ENCODE data around the gene NT5C3B.
"Not testable (repeated sequence)": the region's sequence is repeated elsewhere in the genome, so short reads cannot be mapped to it uniquely, and the experiment has no call there.

The NT5C3B gene

GRCh38 chr17:41868568-41868967, 32.5 kb upstream of the NT5C3B start:
- Histone ChIP-seq H3K36me3 (ENCODE audit: control insufficient read depth in 1 of 2, insufficient read depth in 2 of 2, low read length in 2 of 2) (peaks cover 37 to 61% of the 10 kb centered on the region in 2 donors), H3K27ac (ENCODE audit: low read depth, low read length) (no peak overlapping the region)

GRCh38 chr17:41865596-41865893, 29.5 kb upstream of the NT5C3B start:
- Histone ChIP-seq H3K9ac (ENCODE audit: low read depth in 1 of 2, low read length in 2 of 2) (peak overlapping the region; percentile 58 to 90), H3K9me3 (ENCODE audit: control insufficient read depth in 1 of 2, low read length in 2 of 2) (no peaks in the 10 kb centered on the region), H3K4me3 (ENCODE audit: low read depth in 1 of 2, low read length in 2 of 2) (peak overlapping the region; percentile 84 to 95), H3K4me1 (ENCODE audit: control insufficient read depth in 1 of 2, insufficient read depth in 2 of 2, low read length in 2 of 2) (peaks cover 19 to 21% of the 10 kb centered on the region in 2 donors), H3K27me3 (ENCODE audit: control insufficient read depth in 1 of 2, insufficient read depth in 2 of 2, low read length in 2 of 2) (no peaks in the 10 kb centered on the region), H3K36me3 (ENCODE audit: control insufficient read depth in 1 of 2, insufficient read depth in 2 of 2, low read length in 2 of 2) (peaks cover 20 to 35% of the 10 kb centered on the region in 2 donors), H3K27ac (ENCODE audit: low read depth, low read length) (no peak overlapping the region)

More at GRCh38 chr17:41868568-41868967, 32.5 kb upstream of the NT5C3B start:
- Histone ChIP-seq H3K9me3 (ENCODE audit: control insufficient read depth in 1 of 2, low read length in 2 of 2) (no peaks in the 10 kb centered on the region), H3K4me3 (ENCODE audit: low read depth in 1 of 2, low read length in 2 of 2) (no peak overlapping the region), H3K9ac (ENCODE audit: low read depth in 1 of 2, low read length in 2 of 2) (no peak overlapping the region), H3K27me3 (ENCODE audit: control insufficient read depth in 1 of 2, insufficient read depth in 2 of 2, low read length in 2 of 2) (no peaks in the 10 kb centered on the region), H3K4me1 (ENCODE audit: control insufficient read depth in 1 of 2, insufficient read depth in 2 of 2, low read length in 2 of 2) (peaks cover 10 to 13% of the 10 kb centered on the region in 2 donors)

GRCh38 chr17:41864836-41865595, 29.0 kb upstream of the NT5C3B start, which contains the start of gene KLHL11:
TSS of gene KLHL11 (minus strand) at chr17:41865423. CDS start at chr17:41865370, 53 bp downstream.
- H3K27ac ChIP-seq (ENCODE audit: low read depth, low read length), result peak within 1 kb of the TSS; percentile 75
- H3K9me3 ChIP-seq (ENCODE audit: control insufficient read depth in 1 of 2, low read length in 2 of 2), result no peaks in the 10 kb centered on the region
- H3K4me3 ChIP-seq (ENCODE audit: low read depth in 1 of 2, low read length in 2 of 2), result peak within 1 kb of the TSS; percentile 84 to 95
- H3K27me3 ChIP-seq (ENCODE audit: control insufficient read depth in 1 of 2, insufficient read depth in 2 of 2, low read length in 2 of 2), result no peaks in the 10 kb centered on the region
- H3K36me3 ChIP-seq (ENCODE audit: control insufficient read depth in 1 of 2, insufficient read depth in 2 of 2, low read length in 2 of 2), result peaks cover 15 to 29% of the 10 kb centered on the region in 2 donors
- peak within 1 kb of the TSS; percentile 90 to 94 for H3K9ac ChIP-seq (ENCODE audit: low read depth in 1 of 2, low read length in 2 of 2)
- peaks cover 19 to 21% of the 10 kb centered on the region in 2 donors for H3K4me1 ChIP-seq (ENCODE audit: control insufficient read depth in 1 of 2, insufficient read depth in 2 of 2, low read length in 2 of 2)

- Histone ChIP-seq H3K36me3 (ENCODE audit: control insufficient read depth in 1 of 2, insufficient read depth in 2 of 2, low read length in 2 of 2) (peaks cover 11 to 24% of the 10 kb centered on the region in 2 donors), H3K9ac (ENCODE audit: low read depth in 1 of 2, low read length in 2 of 2) (peak overlapping the region; percentile 90 to 94), H3K9me3 (ENCODE audit: control insufficient read depth in 1 of 2, low read length in 2 of 2) (no peaks in the 10 kb centered on the region), H3K27ac (ENCODE audit: low read depth, low read length) (peak overlapping the region; percentile 75), H3K27me3 (ENCODE audit: control insufficient read depth in 1 of 2, insufficient read depth in 2 of 2, low read length in 2 of 2) (no peaks in the 10 kb centered on the region), H3K4me1 (ENCODE audit: control insufficient read depth in 1 of 2, insufficient read depth in 2 of 2, low read length in 2 of 2) (peaks cover 19 to 21% of the 10 kb centered on the region in 2 donors), H3K4me3 (ENCODE audit: low read depth in 1 of 2, low read length in 2 of 2) (peak overlapping the region; percentile 84 to 95)
These were observed 28.4 kb upstream of the NT5C3B start for GRCh38 chr17:41864498-41864835.

- Histone ChIP-seq H3K27ac (ENCODE audit: low read depth, low read length) (no peak overlapping the region), H3K4me1 (ENCODE audit: control insufficient read depth in 1 of 2, insufficient read depth in 2 of 2, low read length in 2 of 2) (peaks cover 19 to 21% of the 10 kb centered on the region in 2 donors), H3K36me3 (ENCODE audit: control insufficient read depth in 1 of 2, insufficient read depth in 2 of 2, low read length in 2 of 2) (peaks cover 5 to 14% of the 10 kb centered on the region in 2 donors), H3K9ac (ENCODE audit: low read depth in 1 of 2, low read length in 2 of 2) (peak overlapping the region in 1 of 2 donors; percentile 90), H3K9me3 (ENCODE audit: control insufficient read depth in 1 of 2, low read length in 2 of 2) (no peaks in the 10 kb centered on the region), H3K4me3 (ENCODE audit: low read depth in 1 of 2, low read length in 2 of 2) (peak overlapping the region; percentile 84 to 95), H3K27me3 (ENCODE audit: control insufficient read depth in 1 of 2, insufficient read depth in 2 of 2, low read length in 2 of 2) (no peaks in the 10 kb centered on the region)
These were observed 27.2 kb upstream of the NT5C3B start for GRCh38 chr17:41863074-41863848.

GRCh38 chr17:41860254-41860931, 24.4 kb upstream of the NT5C3B start:
- Histone ChIP-seq H3K9ac (ENCODE audit: low read depth in 1 of 2, low read length in 2 of 2) (no peak overlapping the region), H3K27ac (ENCODE audit: low read depth, low read length) (no peak overlapping the region), H3K9me3 (ENCODE audit: control insufficient read depth in 1 of 2, low read length in 2 of 2) (no peaks in the 10 kb centered on the region), H3K36me3 (ENCODE audit: control insufficient read depth in 1 of 2, insufficient read depth in 2 of 2, low read length in 2 of 2) (no peaks in the 10 kb centered on the region), H3K4me3 (ENCODE audit: low read depth in 1 of 2, low read length in 2 of 2) (no peak overlapping the region), H3K4me1 (ENCODE audit: control insufficient read depth in 1 of 2, insufficient read depth in 2 of 2, low read length in 2 of 2) (peaks cover 17 to 19% of the 10 kb centered on the region in 2 donors), H3K27me3 (ENCODE audit: control insufficient read depth in 1 of 2, insufficient read depth in 2 of 2, low read length in 2 of 2) (no peaks in the 10 kb centered on the region)

- H3K36me3 ChIP-seq (ENCODE audit: control insufficient read depth in 1 of 2, insufficient read depth in 2 of 2, low read length in 2 of 2), result peaks cover 9 to 23% of the 10 kb centered on the region in 2 donors
- H3K27me3 ChIP-seq (ENCODE audit: control insufficient read depth in 1 of 2, insufficient read depth in 2 of 2, low read length in 2 of 2); H3K9ac ChIP-seq (ENCODE audit: low read depth in 1 of 2, low read length in 2 of 2); H3K27ac ChIP-seq (ENCODE audit: low read depth, low read length); H3K4me3 ChIP-seq (ENCODE audit: low read depth in 1 of 2, low read length in 2 of 2); H3K9me3 ChIP-seq (ENCODE audit: control insufficient read depth in 1 of 2, low read length in 2 of 2); H3K4me1 ChIP-seq (ENCODE audit: control insufficient read depth in 1 of 2, insufficient read depth in 2 of 2, low read length in 2 of 2): not testable (repeated sequence)
These were observed 15.3 kb upstream of the NT5C3B start for GRCh38 chr17:41851382-41851781.

GRCh38 chr17:41849251-41849990, 13.4 kb upstream of the NT5C3B start:
- H3K36me3 ChIP-seq (ENCODE audit: control insufficient read depth in 1 of 2, insufficient read depth in 2 of 2, low read length in 2 of 2), result peaks cover 9 to 19% of the 10 kb centered on the region in 2 donors
- H3K4me1 ChIP-seq (ENCODE audit: control insufficient read depth in 1 of 2, insufficient read depth in 2 of 2, low read length in 2 of 2), result no peaks in the 10 kb centered on the region
- H3K27ac ChIP-seq (ENCODE audit: low read depth, low read length), result no peak overlapping the region
- H3K27me3 ChIP-seq (ENCODE audit: control insufficient read depth in 1 of 2, insufficient read depth in 2 of 2, low read length in 2 of 2), result no peaks in the 10 kb centered on the region
- H3K9ac ChIP-seq (ENCODE audit: low read depth in 1 of 2, low read length in 2 of 2), result no peak overlapping the region
- no peak overlapping the region for H3K4me3 ChIP-seq (ENCODE audit: low read depth in 1 of 2, low read length in 2 of 2)
- no peaks in the 10 kb centered on the region for H3K9me3 ChIP-seq (ENCODE audit: control insufficient read depth in 1 of 2, low read length in 2 of 2)

- Histone ChIP-seq H3K27me3 (ENCODE audit: control insufficient read depth in 1 of 2, insufficient read depth in 2 of 2, low read length in 2 of 2) (no peaks in the 10 kb centered on the region), H3K4me3 (ENCODE audit: low read depth in 1 of 2, low read length in 2 of 2) (no peak overlapping the region), H3K27ac (ENCODE audit: low read depth, low read length) (no peak overlapping the region), H3K9ac (ENCODE audit: low read depth in 1 of 2, low read length in 2 of 2) (no peak overlapping the region), H3K36me3 (ENCODE audit: control insufficient read depth in 1 of 2, insufficient read depth in 2 of 2, low read length in 2 of 2) (peaks cover 4 to 13% of the 10 kb centered on the region in 2 donors), H3K9me3 (ENCODE audit: control insufficient read depth in 1 of 2, low read length in 2 of 2) (no peaks in the 10 kb centered on the region), H3K4me1 (ENCODE audit: control insufficient read depth in 1 of 2, insufficient read depth in 2 of 2, low read length in 2 of 2) (no peaks in the 10 kb centered on the region)
These were observed 12.8 kb upstream of the NT5C3B start for GRCh38 chr17:41848788-41849187.
